ENCODE measurements around the gene ADGRG4. TPM values are rescaled to one million over a fixed set of nuclear protein-coding genes. Genes with fewer than 3 reads are reported as not detected.
"Not testable (repeated sequence)": the region's sequence is repeated elsewhere in the genome, so short reads cannot be mapped to it uniquely, and the experiment has no call there.

Gene ADGRG4
- total and polyA plus RNA-seq, 3 experiments from 2014 or later: not detected

DNA sequence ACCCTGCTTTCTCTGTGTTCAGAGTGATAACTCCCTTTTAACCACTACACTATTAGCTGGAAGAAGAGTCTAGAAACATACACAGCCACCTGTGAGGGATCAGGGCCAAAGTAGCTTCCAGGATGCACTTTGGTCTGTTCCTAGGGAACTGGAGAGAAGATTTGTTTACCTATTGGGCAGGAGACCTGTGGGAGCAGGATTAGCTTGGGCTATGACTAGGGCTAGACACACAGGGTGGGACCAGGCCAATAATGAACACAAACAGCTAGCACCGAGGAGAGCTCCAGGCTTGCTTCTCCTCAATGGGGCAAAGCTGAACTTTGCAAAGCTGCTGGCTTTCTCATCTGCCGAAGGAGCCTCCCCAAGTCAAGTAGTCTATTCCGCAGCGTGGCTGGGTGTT lies 25.2 kb upstream of the ADGRG4 start:
- Histone ChIP-seq H3K4me3 (ENCODE audit: low read length) (no peak overlapping the region), H3K9me3 (ENCODE audit: low read length) (no peaks in the 10 kb centered on the region), H3K36me3 (ENCODE audit: insufficient read depth, low read length) (no peaks in the 10 kb centered on the region), H3K27ac (ENCODE audit: low read depth, low read length) (no peak overlapping the region), H3K27me3 (ENCODE audit: insufficient read depth, low read length, poor library complexity, severe bottlenecking) (no peaks in the 10 kb centered on the region), H3K4me1 (ENCODE audit: insufficient read depth, low read length) (no peaks in the 10 kb centered on the region)
- H3K9me3 Mint-ChIP-seq: no peaks in the 10 kb centered on the region
- H3K27me3 Mint-ChIP-seq: peaks cover 0 to 10% of the 10 kb centered on the region in 2 donors
- CTCF ChIA-PET: no interaction called here
- H3K36me3 Mint-ChIP-seq: no peaks in the 10 kb centered on the region
- no peak overlapping the region for H3K4me3 Mint-ChIP-seq
- DNase-seq: no peak
- H3K27ac Mint-ChIP-seq: no peak overlapping the region
- POLR2A ChIA-PET: no interaction called here
- no peaks in the 10 kb centered on the region for H3K4me1 Mint-ChIP-seq

GRCh38 chrX:136286375-136286774 lies 14.4 kb upstream of the ADGRG4 start:
- H3K9me3 ChIP-seq (ENCODE audit: low read length); H3K4me3 ChIP-seq (ENCODE audit: low read length); H3K27ac Mint-ChIP-seq; H3K27me3 ChIP-seq (ENCODE audit: insufficient read depth, low read length, poor library complexity, severe bottlenecking); H3K4me3 Mint-ChIP-seq; H3K27ac ChIP-seq (ENCODE audit: low read depth, low read length); H3K4me1 Mint-ChIP-seq; CTCF ChIA-PET; H3K9me3 Mint-ChIP-seq; DNase-seq; POLR2A ChIA-PET; H3K36me3 ChIP-seq (ENCODE audit: insufficient read depth, low read length); H3K4me1 ChIP-seq (ENCODE audit: insufficient read depth, low read length); H3K36me3 Mint-ChIP-seq: not testable (repeated sequence)
- H3K27me3 Mint-ChIP-seq: peaks cover 0 to 13% of the 10 kb centered on the region in 2 donors

- no peaks in the 10 kb centered on the region for H3K36me3 Mint-ChIP-seq
- no peaks in the 10 kb centered on the region for H3K4me1 Mint-ChIP-seq
- no peaks in the 10 kb centered on the region for H3K4me1 ChIP-seq (ENCODE audit: insufficient read depth, low read length)
- no peaks in the 10 kb centered on the region for H3K9me3 ChIP-seq (ENCODE audit: low read length)
- no peak overlapping the region for H3K4me3 Mint-ChIP-seq
- H3K9me3 Mint-ChIP-seq: no peaks in the 10 kb centered on the region
- H3K27me3 ChIP-seq (ENCODE audit: insufficient read depth, low read length, poor library complexity, severe bottlenecking): no peaks in the 10 kb centered on the region
- peaks cover 6 to 16% of the 10 kb centered on the region in 2 donors for H3K27me3 Mint-ChIP-seq
- DNase-seq: no peak
- ChIA-PET POLR2A (no interaction called here), CTCF (no interaction called here)
- no peaks in the 10 kb centered on the region for H3K36me3 ChIP-seq (ENCODE audit: insufficient read depth, low read length)
- no peak overlapping the region for H3K4me3 ChIP-seq (ENCODE audit: low read length)
- H3K27ac ChIP-seq (ENCODE audit: low read depth, low read length): no peak overlapping the region
- peak overlapping the region in 1 of 8 donors; percentile 61 for H3K27ac Mint-ChIP-seq
Observed at GRCh38 chrX:136291824-136292223, 8.9 kb upstream of the ADGRG4 start.

DNA sequence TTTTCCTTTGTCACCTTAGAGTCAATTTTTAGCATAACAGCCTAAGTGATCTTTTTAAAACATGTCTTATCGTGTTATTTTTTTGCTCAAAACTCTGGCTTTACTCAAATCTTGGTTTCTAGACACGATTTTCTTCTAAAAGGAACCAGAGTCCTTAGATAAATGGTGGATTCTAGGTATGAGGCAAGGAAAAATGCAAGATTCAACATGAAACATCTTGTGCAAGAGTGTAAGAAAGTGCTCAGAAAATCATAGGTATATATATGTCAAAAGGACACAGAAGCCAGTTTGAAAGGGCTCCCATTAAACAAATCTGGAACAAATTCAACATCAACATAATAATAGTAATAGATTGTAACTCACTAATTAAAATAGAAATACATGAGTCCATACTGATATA lies 8.1 kb upstream of the ADGRG4 start:
- Mint-ChIP-seq H3K27me3 (peaks cover 6 to 16% of the 10 kb centered on the region in 2 donors), H3K4me3 (no peak overlapping the region), H3K27ac (no peak overlapping the region), H3K9me3 (no peaks in the 10 kb centered on the region), H3K36me3 (no peaks in the 10 kb centered on the region), H3K4me1 (no peaks in the 10 kb centered on the region)
- no peaks in the 10 kb centered on the region for H3K36me3 ChIP-seq (ENCODE audit: insufficient read depth, low read length)
- ChIA-PET POLR2A (no interaction called here), CTCF (no interaction called here)
- no peak overlapping the region for H3K4me3 ChIP-seq (ENCODE audit: low read length)
- H3K9me3 ChIP-seq (ENCODE audit: low read length): no peaks in the 10 kb centered on the region
- H3K4me1 ChIP-seq (ENCODE audit: insufficient read depth, low read length): no peaks in the 10 kb centered on the region
- DNase-seq: no peak
- H3K27ac ChIP-seq (ENCODE audit: low read depth, low read length): no peak overlapping the region
- H3K27me3 ChIP-seq (ENCODE audit: insufficient read depth, low read length, poor library complexity, severe bottlenecking): no peaks in the 10 kb centered on the region

DNA sequence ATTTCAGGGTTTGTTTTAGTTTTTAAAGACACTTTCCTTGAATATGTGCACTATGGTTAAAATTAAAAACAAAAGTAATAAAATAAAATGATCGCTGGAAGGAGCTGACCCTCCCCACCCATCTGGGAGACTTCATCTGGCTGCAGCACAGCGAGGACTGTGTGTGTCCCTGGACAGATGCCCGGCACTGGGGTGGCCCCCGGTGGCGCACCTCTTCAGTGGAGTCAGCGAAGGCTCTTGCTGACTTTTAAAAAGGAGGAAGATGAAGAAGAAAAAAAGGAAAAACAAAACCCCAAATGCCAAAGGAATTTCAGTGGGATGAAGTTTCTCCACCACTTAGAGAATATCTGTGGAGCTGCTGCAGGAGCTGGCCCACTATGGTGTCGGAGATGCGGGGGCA lies 5.4 kb upstream of the ADGRG4 start:
- H3K4me1 Mint-ChIP-seq: no peaks in the 10 kb centered on the region
- CTCF ChIA-PET: no interaction called here

GRCh38 chrX:136303041-136303440 lies 2.3 kb downstream of the ADGRG4 start:
- no peak overlapping the region for H3K27ac ChIP-seq (ENCODE audit: low read depth, low read length)
- H3K4me1 ChIP-seq (ENCODE audit: insufficient read depth, low read length): no peaks in the 10 kb centered on the region
- Mint-ChIP-seq H3K36me3 (no peaks in the 10 kb centered on the region), H3K9me3 (peaks cover 0 to 3% (median 0%) of the 10 kb centered on the region in 5 donors), H3K4me1 (no peaks in the 10 kb centered on the region), H3K27ac (no peak overlapping the region), H3K4me3 (no peak overlapping the region), H3K27me3 (peaks cover 9 to 15% of the 10 kb centered on the region in 2 donors)
- CTCF ChIA-PET: no interaction called here
- POLR2A ChIA-PET: no interaction called here
- DNase-seq: no peak
- no peaks in the 10 kb centered on the region for H3K27me3 ChIP-seq (ENCODE audit: insufficient read depth, low read length, poor library complexity, severe bottlenecking)
- H3K9me3 ChIP-seq (ENCODE audit: low read length): no peaks in the 10 kb centered on the region
- H3K4me3 ChIP-seq (ENCODE audit: low read length): no peak overlapping the region
- no peaks in the 10 kb centered on the region for H3K36me3 ChIP-seq (ENCODE audit: insufficient read depth, low read length)

More for the DNA sequence above, 5.4 kb upstream of the ADGRG4 start:
- no peak overlapping the region for H3K4me3 ChIP-seq (ENCODE audit: low read length)
- H3K36me3 ChIP-seq (ENCODE audit: insufficient read depth, low read length): no peaks in the 10 kb centered on the region
- POLR2A ChIA-PET: no interaction called here
- no peaks in the 10 kb centered on the region for H3K4me1 ChIP-seq (ENCODE audit: insufficient read depth, low read length)
- no peak for DNase-seq
- H3K27me3 Mint-ChIP-seq: peaks cover 6 to 14% of the 10 kb centered on the region in 2 donors
- no peaks in the 10 kb centered on the region for H3K36me3 Mint-ChIP-seq
- no peak overlapping the region for H3K27ac ChIP-seq (ENCODE audit: low read depth, low read length)
- H3K27me3 ChIP-seq (ENCODE audit: insufficient read depth, low read length, poor library complexity, severe bottlenecking): no peaks in the 10 kb centered on the region
- H3K4me3 Mint-ChIP-seq: no peak overlapping the region
- no peaks in the 10 kb centered on the region for H3K9me3 ChIP-seq (ENCODE audit: low read length)
- H3K27ac Mint-ChIP-seq: no peak overlapping the region
- peaks cover 0 to 3% (median 0%) of the 10 kb centered on the region in 5 donors for H3K9me3 Mint-ChIP-seq

- H3K4me3 ChIP-seq (ENCODE audit: low read length): no peak overlapping the region
- no peak overlapping the region for H3K4me3 Mint-ChIP-seq
- POLR2A ChIA-PET: no interaction called here
- peaks cover 0 to 1% (median 0%) of the 10 kb centered on the region in 5 donors for H3K9me3 Mint-ChIP-seq
- no peak overlapping the region for H3K27ac ChIP-seq (ENCODE audit: low read depth, low read length)
- no peak overlapping the region for H3K27ac Mint-ChIP-seq
- no peaks in the 10 kb centered on the region for H3K27me3 ChIP-seq (ENCODE audit: insufficient read depth, low read length, poor library complexity, severe bottlenecking)
- H3K27me3 Mint-ChIP-seq: peaks cover 13 to 15% of the 10 kb centered on the region in 2 donors
- H3K36me3 ChIP-seq (ENCODE audit: insufficient read depth, low read length): no peaks in the 10 kb centered on the region
- H3K4me1 Mint-ChIP-seq: no peaks in the 10 kb centered on the region
- CTCF ChIA-PET: no interaction called here
- H3K9me3 ChIP-seq (ENCODE audit: low read length): no peaks in the 10 kb centered on the region
- no peak for DNase-seq
- H3K36me3 Mint-ChIP-seq: no peaks in the 10 kb centered on the region
- no peaks in the 10 kb centered on the region for H3K4me1 ChIP-seq (ENCODE audit: insufficient read depth, low read length)
Observed at GRCh38 chrX:136304493-136304892, 3.7 kb downstream of the ADGRG4 start.

DNA sequence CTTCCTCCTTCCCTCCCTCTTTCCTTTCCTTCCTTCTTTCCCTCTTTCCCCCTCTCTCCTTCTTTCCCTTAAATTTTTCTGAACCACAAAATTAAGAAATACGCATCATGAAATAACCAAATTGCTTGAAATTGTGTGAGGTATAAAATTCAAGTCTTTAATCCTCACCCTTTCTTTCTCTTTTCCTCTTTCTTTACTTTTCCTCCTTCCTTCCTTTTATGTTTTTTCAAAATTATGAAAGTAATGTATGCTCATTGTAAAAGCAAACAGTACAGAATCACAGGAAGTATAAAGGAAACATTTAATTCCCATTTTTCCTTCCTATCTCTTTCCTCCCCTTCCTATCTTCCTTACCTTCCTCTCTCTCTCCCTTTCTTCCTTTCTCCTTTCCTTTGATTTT lies 5.4 kb downstream of the ADGRG4 start:
- ChIA-PET POLR2A (no interaction called here), CTCF (no interaction called here)
- Mint-ChIP-seq H3K36me3 (no peaks in the 10 kb centered on the region), H3K9me3 (peaks cover 0 to 1% (median 0%) of the 10 kb centered on the region in 5 donors), H3K27me3 (peaks cover 13 to 15% of the 10 kb centered on the region in 2 donors), H3K27ac (no peak overlapping the region), H3K4me1 (no peaks in the 10 kb centered on the region), H3K4me3 (no peak overlapping the region)
- Histone ChIP-seq H3K27me3 (ENCODE audit: insufficient read depth, low read length, poor library complexity, severe bottlenecking) (no peaks in the 10 kb centered on the region), H3K4me1 (ENCODE audit: insufficient read depth, low read length) (no peaks in the 10 kb centered on the region), H3K9me3 (ENCODE audit: low read length) (no peaks in the 10 kb centered on the region), H3K27ac (ENCODE audit: low read depth, low read length) (no peak overlapping the region), H3K4me3 (ENCODE audit: low read length) (no peak overlapping the region), H3K36me3 (ENCODE audit: insufficient read depth, low read length) (no peaks in the 10 kb centered on the region)
- no peak for DNase-seq

GRCh38 chrX:136307471-136307870 lies 6.7 kb downstream of the ADGRG4 start:
- H3K9me3 Mint-ChIP-seq: peaks cover 0 to 1% (median 0%) of the 10 kb centered on the region in 5 donors
- no peak overlapping the region for H3K27ac Mint-ChIP-seq
- Histone ChIP-seq H3K4me1 (ENCODE audit: insufficient read depth, low read length) (no peaks in the 10 kb centered on the region), H3K27ac (ENCODE audit: low read depth, low read length) (no peak overlapping the region), H3K36me3 (ENCODE audit: insufficient read depth, low read length) (no peaks in the 10 kb centered on the region), H3K9me3 (ENCODE audit: low read length) (no peaks in the 10 kb centered on the region), H3K4me3 (ENCODE audit: low read length) (no peak overlapping the region), H3K27me3 (ENCODE audit: insufficient read depth, low read length, poor library complexity, severe bottlenecking) (no peaks in the 10 kb centered on the region)
- no peak for DNase-seq
- POLR2A ChIA-PET: no interaction called here
- H3K27me3 Mint-ChIP-seq: peaks cover 13 to 15% of the 10 kb centered on the region in 2 donors
- no peak overlapping the region for H3K4me3 Mint-ChIP-seq
- no peaks in the 10 kb centered on the region for H3K4me1 Mint-ChIP-seq
- H3K36me3 Mint-ChIP-seq: no peaks in the 10 kb centered on the region
- CTCF ChIA-PET: no interaction called here
